Loucy (cell line): ENCODE data around the gene ICE1.

Source experiments
- H2AFZ ChIP-seq: fragments of 200-600 bp; sonication (generic); 2 replicates; pipeline ENCODE4 v1.6.0; 2016; ENCODE audit warnings: antibody characterized with exemption, mild to moderate bottlenecking, low read length, moderate library complexity
- H3F3A ChIP-seq: fragments of 200-600 bp; 2 replicates; pipeline ENCODE4 v1.6.0; 2016; ENCODE audit warnings: antibody characterized with exemption, low read depth, mild to moderate bottlenecking
- H3K27me3 ChIP-seq: fragments of 200-600 bp; sonication (generic); 2 replicates; pipeline ENCODE4 v1.6.1; 2014; ENCODE audit warnings: low read length, mild to moderate bottlenecking; ENCODE audit not compliant: insufficient read depth, poor library complexity, severe bottlenecking
- H3K36me3 ChIP-seq: fragments of 200-600 bp; sonication (generic); 2 replicates; pipeline ENCODE4 v1.6.1; 2016; ENCODE audit warnings: low read length; ENCODE audit not compliant: insufficient read depth
- H3K4me1 ChIP-seq: fragments of 200-600 bp; sonication (generic); 2 replicates; pipeline ENCODE4 v1.5.1; 2014; ENCODE audit warnings: low read length, mild to moderate bottlenecking; ENCODE audit not compliant: insufficient read depth, poor library complexity, severe bottlenecking
- H3K4me2 ChIP-seq: fragments of 200-600 bp; sonication (generic); 2 replicates; pipeline ENCODE4 v1.6.0; 2014; ENCODE audit warnings: antibody characterized with exemption, low read length, low read depth, mild to moderate bottlenecking; ENCODE audit not compliant: poor library complexity, severe bottlenecking
- H3K4me3 ChIP-seq: fragments of 200-600 bp; sonication (generic); 2 replicates; pipeline ENCODE4 v1.5.1; 2014; ENCODE audit warnings: low read length, mild to moderate bottlenecking, mixed read lengths; ENCODE audit not compliant: poor library complexity, severe bottlenecking
- H3K79me2 ChIP-seq: fragments of 200-600 bp; sonication (generic); 2 replicates; pipeline ENCODE4 v1.6.1; 2014; ENCODE audit warnings: low read length; ENCODE audit not compliant: insufficient read depth
- H3K9ac ChIP-seq: fragments of 200-600 bp; sonication (generic); 2 replicates; pipeline ENCODE4 v1.6.0; 2014; ENCODE audit warnings: mild to moderate bottlenecking, low read depth, low read length, moderate library complexity; ENCODE audit not compliant: poor library complexity, severe bottlenecking
- H3K9me2 ChIP-seq: fragments of 200-600 bp; sonication (generic); replicated peaks from 2 replicates; pipeline ENCODE4 v1.6.1; 2016; ENCODE audit warnings: low read depth, low read length, mixed read lengths
- H3K9me3 ChIP-seq: fragments of 200-600 bp; sonication (generic); 2 replicates; pipeline ENCODE4 v1.6.1; 2014; ENCODE audit warnings: mild to moderate bottlenecking, antibody characterized with exemption, low read length, low read depth; ENCODE audit not compliant: insufficient read depth
- H4K20me1 ChIP-seq: fragments of 200-600 bp; sonication (generic); 2 replicates; pipeline ENCODE4 v1.6.0; 2014; ENCODE audit warnings: antibody characterized with exemption, low read length, mild to moderate bottlenecking; ENCODE audit not compliant: insufficient read depth, poor library complexity, severe bottlenecking
- EZH2phosphoT487 ChIP-seq: fragments of 200-600 bp; IDR thresholded peaks from 2 replicates; pipeline ENCODE4 v1.6.1; 2018; ENCODE audit warnings: antibody characterized with exemption, mild to moderate bottlenecking, moderate library complexity, borderline replicate concordance
- TF ChIP-seq, protein P1 (sequence below): fragments of 200-600 bp; sonication (generic); conservative IDR thresholded peaks from 2 replicates; pipeline ENCODE4 v1.5.1; 2014; ENCODE audit warnings: mild to moderate bottlenecking, antibody characterized with exemption, low read length

The ICE1 gene

GRCh38 chr5:5373351-5373989 lies 49.0 kb upstream of the ICE1 start:
- H3K79me2 ChIP-seq = no peaks in the 10 kb centered on the region
- H2AFZ ChIP-seq = no peak overlapping the region
- no peaks in the 10 kb centered on the region for H3K27me3 ChIP-seq
- no peak overlapping the region for H3K4me3 ChIP-seq
- no peak overlapping the region for H3K9ac ChIP-seq
- no peaks in the 10 kb centered on the region for H3K9me2 ChIP-seq
- TF ChIP-seq, protein P1, sequence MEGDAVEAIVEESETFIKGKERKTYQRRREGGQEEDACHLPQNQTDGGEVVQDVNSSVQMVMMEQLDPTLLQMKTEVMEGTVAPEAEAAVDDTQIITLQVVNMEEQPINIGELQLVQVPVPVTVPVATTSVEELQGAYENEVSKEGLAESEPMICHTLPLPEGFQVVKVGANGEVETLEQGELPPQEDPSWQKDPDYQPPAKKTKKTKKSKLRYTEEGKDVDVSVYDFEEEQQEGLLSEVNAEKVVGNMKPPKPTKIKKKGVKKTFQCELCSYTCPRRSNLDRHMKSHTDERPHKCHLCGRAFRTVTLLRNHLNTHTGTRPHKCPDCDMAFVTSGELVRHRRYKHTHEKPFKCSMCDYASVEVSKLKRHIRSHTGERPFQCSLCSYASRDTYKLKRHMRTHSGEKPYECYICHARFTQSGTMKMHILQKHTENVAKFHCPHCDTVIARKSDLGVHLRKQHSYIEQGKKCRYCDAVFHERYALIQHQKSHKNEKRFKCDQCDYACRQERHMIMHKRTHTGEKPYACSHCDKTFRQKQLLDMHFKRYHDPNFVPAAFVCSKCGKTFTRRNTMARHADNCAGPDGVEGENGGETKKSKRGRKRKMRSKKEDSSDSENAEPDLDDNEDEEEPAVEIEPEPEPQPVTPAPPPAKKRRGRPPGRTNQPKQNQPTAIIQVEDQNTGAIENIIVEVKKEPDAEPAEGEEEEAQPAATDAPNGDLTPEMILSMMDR = no peak
- TF ChIP-seq EZH2phosphoT487 = no peak
- H4K20me1 ChIP-seq = no peaks in the 10 kb centered on the region
- H3K4me1 ChIP-seq = no peaks in the 10 kb centered on the region
- H3F3A ChIP-seq = no peaks in the 10 kb centered on the region
- H3K4me2 ChIP-seq = no peak overlapping the region
- no peaks in the 10 kb centered on the region for H3K36me3 ChIP-seq
- no peaks in the 10 kb centered on the region for H3K9me3 ChIP-seq

GRCh38 chr5:5374009-5374715 lies 48.3 kb upstream of the ICE1 start:
- Histone ChIP-seq H3K36me3 (no peaks in the 10 kb centered on the region), H4K20me1 (no peaks in the 10 kb centered on the region), H3K79me2 (no peaks in the 10 kb centered on the region), H3F3A (no peaks in the 10 kb centered on the region), H3K9me2 (no peaks in the 10 kb centered on the region), H3K9me3 (no peaks in the 10 kb centered on the region), H3K4me3 (no peak overlapping the region), H2AFZ (no peak overlapping the region), H3K4me2 (no peak overlapping the region), H3K27me3 (no peaks in the 10 kb centered on the region), H3K4me1 (no peaks in the 10 kb centered on the region), H3K9ac (no peak overlapping the region)
- no peak for TF ChIP-seq EZH2phosphoT487
- TF ChIP-seq, protein P1 = no peak

DNA sequence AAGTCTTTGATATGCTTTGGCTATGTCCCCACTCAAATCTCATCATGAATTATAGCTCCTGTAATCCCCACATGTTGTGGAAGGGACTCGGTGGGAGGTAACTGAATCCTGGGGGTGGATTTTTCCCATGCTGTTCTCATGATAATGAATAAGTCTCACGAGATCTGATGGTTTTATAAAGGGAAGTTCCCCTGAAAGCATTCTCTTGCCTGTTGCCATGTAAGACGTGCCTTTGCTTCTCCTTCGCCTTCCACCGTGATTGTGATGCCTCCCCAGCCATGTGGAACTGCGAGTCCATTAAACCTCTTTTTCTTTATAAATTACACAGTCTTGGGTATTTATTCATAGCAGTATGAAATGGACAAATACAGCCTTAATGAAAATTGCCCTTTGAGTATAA lies 44.7 kb upstream of the ICE1 start:
- Histone ChIP-seq H4K20me1 (no peaks in the 10 kb centered on the region), H3K79me2 (no peaks in the 10 kb centered on the region), H3K9me3 (no peaks in the 10 kb centered on the region; the same call in 1 of the 2 replicates), H3K9ac (no peak overlapping the region), H3K9me2 (no peaks in the 10 kb centered on the region), H3K36me3 (no peaks in the 10 kb centered on the region), H3K27me3 (no peaks in the 10 kb centered on the region), H2AFZ (no peak overlapping the region), H3K4me3 (no peak overlapping the region), H3F3A (no peaks in the 10 kb centered on the region), H3K4me1 (no peaks in the 10 kb centered on the region), H3K4me2 (no peak overlapping the region)
- TF ChIP-seq, protein P1 = no peak
- TF ChIP-seq EZH2phosphoT487 = no peak
